HepG2 (cell line): Measurements from ENCODE around the gene ATRAID. TPM values are rescaled to one million over a fixed set of nuclear protein-coding genes. Genes with fewer than 3 reads are reported as not detected.

Experiments
- ATAC-seq: fragments of 200-7000 bp; cut with Tn5 transposase; 3 replicates; pipeline ENCODE4 v1.9.1; 2020; ENCODE audit warnings: mild to moderate bottlenecking, moderate library complexity
- BruUV-seq: library from RNA; stranded (reverse); fragments of 400-500 nt; replicated peaks from 2 replicates; lab custom pipeline; 2021; lab: Mats Ljungman, UMichigan
- CTCF ChIA-PET: fragments of 300-600 bp; formaldehyde crosslinking; extraction: SDS; loops from one replicate; lab custom pipeline; 2021; ENCODE audit warnings: low total read pairs, inconsistent platforms, low intra/inter-chr PET ratio; lab: Yijun Ruan, JAX
- POLR2A ChIA-PET: fragments of 350-600 bp; sonication (Branson Sonifier 250); formaldehyde crosslinking; loops from one replicate; lab custom pipeline; 2020; ENCODE audit warnings: antibody characterized with exemption, inconsistent platforms; lab: Yijun Ruan, JAX
- DNase-seq: peaks from one replicate; pipeline ENCODE4 v3.0.0-alpha.2; 2015; ENCODE audit warnings: low spot score
- FAIRE-seq: peaks from 3 replicates; lab custom pipeline; 2011; peaks lifted over from hg19 to GRCh38; lab: Jason Lieb, UNC
- H2AFZ ChIP-seq: one replicate; pipeline ENCODE4 v1.6.1; 2011; ENCODE audit warnings: low read length, inconsistent platforms
- H3K27ac ChIP-seq: fragments of 300-600 bp; 3 replicates; pipeline ENCODE4 v1.8.0; 2011; ENCODE audit warnings: mixed run types, mild to moderate bottlenecking, mixed read lengths, low read length, inconsistent platforms; ENCODE audit not compliant: insufficient read depth; ENCODE audit errors: extremely low read length
- H3K27me3 ChIP-seq, 2 experiments: fragments of 200-600 bp in 1 of 2; 2 replicates in 1 of 2; 3 replicates in 1 of 2; pipeline versions ENCODE4 v1.6.0 to v1.8.0; 2011; ENCODE audit warnings: low read length in 2 of 2, mild to moderate bottlenecking in 2 of 2, moderate library complexity in 2 of 2, inconsistent platforms in 1 of 2; ENCODE audit not compliant: insufficient read depth in 2 of 2, control insufficient read depth in 1 of 2
- H3K36me3 ChIP-seq, 2 experiments: fragments of 200-600 bp in 1 of 2; replicated peaks in 1 of 2; 2 replicates in 1 of 2; 3 replicates in 1 of 2; pipeline versions ENCODE4 v1.5.1 to v1.8.0; 2011; ENCODE audit warnings: low read length in 2 of 2, inconsistent platforms in 1 of 2; ENCODE audit not compliant: insufficient read depth in 2 of 2, control insufficient read depth in 1 of 2
- H3K4me1 ChIP-seq: 2 replicates; pipeline ENCODE4 v1.5.1; 2012; ENCODE audit warnings: low read length, inconsistent platforms; ENCODE audit not compliant: insufficient read depth
- H3K4me2 ChIP-seq: 2 replicates; pipeline ENCODE4 v1.6.0; 2011; ENCODE audit warnings: low read depth, low read length, inconsistent platforms
- H3K4me3 ChIP-seq, 3 experiments: fragments of 200-600 bp in 1 of 3; sonication (generic), shearing (Covaris generic) in 1 of 3; replicated peaks in 1 of 3; 2 replicates each; pipeline ENCODE4 v1.5.1; 2011 to 2016; ENCODE audit warnings: low read length in 3 of 3, inconsistent platforms in 2 of 3, low read depth in 2 of 3, mild to moderate bottlenecking in 2 of 3, control low read depth in 1 of 3, mixed read lengths in 1 of 3; ENCODE audit not compliant: insufficient read depth in 1 of 3
- H3K79me2 ChIP-seq: one replicate; pipeline ENCODE4 v1.6.1; 2011; ENCODE audit warnings: low read length, inconsistent platforms; ENCODE audit not compliant: insufficient read depth
- H3K9ac ChIP-seq: 2 replicates; pipeline ENCODE4 v1.6.0; 2011; ENCODE audit warnings: mild to moderate bottlenecking, low read depth, low read length, inconsistent platforms; ENCODE audit not compliant: insufficient read depth
- H3K9me3 ChIP-seq: 2 replicates; pipeline ENCODE4 v1.5.1; 2012; ENCODE audit warnings: mild to moderate bottlenecking, low read length
- H4K20me1 ChIP-seq: 2 replicates; pipeline ENCODE4 v1.6.0; 2011; ENCODE audit warnings: inconsistent platforms, mild to moderate bottlenecking, low read length, moderate library complexity; ENCODE audit not compliant: insufficient read depth
- HMG20A ChIP-seq: IDR thresholded peaks from 2 replicates; pipeline ENCODE4 v1.6.1; 2016; ENCODE audit warnings: borderline replicate concordance
- NFIC ChIP-seq: IDR thresholded peaks from 2 replicates; pipeline ENCODE4 v1.6.1; 2012; ENCODE audit warnings: mild to moderate bottlenecking, low read length, inconsistent platforms
- TEAD3 ChIP-seq: optimal IDR thresholded peaks from 2 replicates; pipeline ENCODE3; 2016; ENCODE audit warnings: borderline replicate concordance
- U2AF2 ChIP-seq: fragments of 200-400 bp; formaldehyde crosslinking; IDR thresholded peaks from 2 replicates; pipeline ENCODE4 v1.6.1; 2017; ENCODE audit warnings: low read depth, mild to moderate bottlenecking, low read length
- ZNF3 ChIP-seq: IDR thresholded peaks from 2 replicates; pipeline ENCODE4 v1.7.0; 2017; ENCODE audit warnings: inconsistent platforms
- WGBS: methylation state at CpG from one replicate; pipeline ENCODE4 v1.1.6; 2017; ENCODE audit warnings: low lambda C conversion rate; 5-methylcytosine and 5-hydroxymethylcytosine counted together
- in situ Hi-C: cut with HindIII; loops from 2 replicates; pipeline ENCODE4 v1.10.0; 2017; ENCODE audit warnings: low pct_unique_long_range_greater_than_20kb; ENCODE audit not compliant: extremely low pct_ligation_motif_present
- intact Hi-C: fragments of 100-400 bp; cut with micrococcal nuclease; formaldehyde crosslinking; loops from one replicate; pipeline ENCODE4 v1.10.0; 2022; ENCODE audit not compliant: unreplicated experiment
- polyA plus RNA-seq, 8 experiments: library from polyadenylated mRNA; depleted of rRNA in 3 of 8; stranded (reverse) in 7 of 8; unstranded in 1 of 8; fragments of >200 nt; fragmentation: Illumina TruSeq in 4 of 8; extraction: Trizol in 4 of 8; gene quantifications; 2 replicates each; pipeline versions ENCODE4 v1.2.1 to v1.2.3, GENCODE V29; 2011 to 2016; ENCODE audit warnings: low read depth in 4 of 8, missing spikeins in 1 of 8, mixed read lengths in 1 of 8; ENCODE audit not compliant: insufficient read depth in 1 of 8
- total RNA-seq, 5 experiments: library from RNA; depleted of rRNA; stranded (reverse); fragments of >200 nt; fragmentation: Illumina TruSeq; extraction: Trizol; gene quantifications; 2 replicates each; pipeline ENCODE4 v1.2.3, GENCODE V29; 2016; ENCODE audit warnings: low read depth in 1 of 5
- TF ChIP-seq, protein P1 (sequence below): sonication (generic); formaldehyde crosslinking; conservative IDR thresholded peaks from 2 replicates; pipeline ENCODE4 v1.4.0; 2020; ENCODE audit warnings: mild to moderate bottlenecking, missing genetic modification reagents, moderate library complexity
- TF ChIP-seq, protein P2 (sequence below): sonication (generic); formaldehyde crosslinking; IDR thresholded peaks from 2 replicates; pipeline ENCODE4 v1.5.1; 2020; ENCODE audit warnings: mild to moderate bottlenecking, missing genetic modification reagents, moderate library complexity
- TF ChIP-seq, protein P3 (sequence below): sonication (generic); formaldehyde crosslinking; IDR thresholded peaks from 2 replicates; pipeline ENCODE4 v1.4.0; 2020; ENCODE audit warnings: mild to moderate bottlenecking, missing genetic modification reagents
- TF ChIP-seq, protein P4 (sequence below): sonication (generic); formaldehyde crosslinking; IDR thresholded peaks from 2 replicates; pipeline ENCODE4 v1.4.0; 2020; ENCODE audit warnings: missing genetic modification reagents, mild to moderate bottlenecking, borderline replicate concordance
- TF ChIP-seq, protein P5 (sequence below), 2 experiments: fragments of 450-650 bp in 1 of 2; sonication (generic) in 1 of 2; formaldehyde crosslinking; IDR thresholded peaks; 2 replicates each; pipeline versions ENCODE4 v1.5.0 to v1.8.0; 2020 to 2022; ENCODE audit warnings: mild to moderate bottlenecking in 1 of 2, missing genetic modification reagents in 1 of 2

Gene ATRAID
- total and polyA plus RNA-seq, 2 of the 13 experiments (the other 11 are each of a cell fraction or from before 2014, with no cell fraction given), result 207 to 382 TPM

DNA sequence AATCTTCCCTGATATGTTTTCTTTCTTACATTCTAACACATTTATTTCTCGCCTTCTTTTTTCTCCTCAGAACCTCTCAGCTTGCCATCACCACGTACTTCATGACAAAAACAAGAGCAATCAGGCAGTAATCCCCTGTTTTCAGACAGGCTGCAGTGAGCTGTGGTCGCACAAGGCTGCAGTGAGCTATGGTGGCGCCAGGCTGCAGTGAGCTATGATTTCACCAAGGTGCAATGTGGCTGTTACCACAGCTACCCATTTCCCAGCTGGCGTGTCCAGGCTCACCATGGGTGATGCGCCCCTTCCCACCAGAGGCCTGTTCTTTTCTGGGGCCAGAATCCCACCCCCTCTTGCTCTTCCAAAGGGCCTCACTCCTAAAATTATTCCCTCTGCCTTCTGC lies 37.2 kb upstream of the ATRAID start:
- POLR2A ChIA-PET, result interaction anchor here (0.7 to 3.8 kb wide), 3 partner anchors 20 to 41 kb away, joined by 3 to 19 read pairs (median 3); partner anchors contain the start of gene PREB
- H3K4me1 ChIP-seq, result peaks cover 100% of the 10 kb centered on the region
- H4K20me1 ChIP-seq, result no peaks in the 10 kb centered on the region
- DNase-seq, result no peak
- H3K79me2 ChIP-seq, result no peaks in the 10 kb centered on the region
- intact Hi-C loops (no loop called here), in situ Hi-C loops (no loop called here)
- 86% methylated on average over 6 of the region's 6 CpGs for WGBS
- no peak for FAIRE-seq
- no peak overlapping the region for H3K4me2 ChIP-seq
- no peak overlapping the region for H2AFZ ChIP-seq
- no TSS peak for BruUV-seq
- no peak overlapping the region for H3K4me3 ChIP-seq
- H3K27me3 ChIP-seq, result no peaks in the 10 kb centered on the region
- H3K9me3 ChIP-seq, result no peaks in the 10 kb centered on the region
- H3K36me3 ChIP-seq, result no peaks in the 10 kb centered on the region; a peak in 1 of 5 replicates
- no peak for ATAC-seq
- CTCF ChIA-PET, result no interaction called here
- H3K27ac ChIP-seq, result peak overlapping the region; percentile 43
- H3K9ac ChIP-seq, result no peak overlapping the region
- TF ChIP-seq ZNF3 (CRISPR knock-in tag), result 0 out of 2 replicates have a peak, but pooled peaks have one; percentile 40
- TF ChIP-seq, protein P1, sequence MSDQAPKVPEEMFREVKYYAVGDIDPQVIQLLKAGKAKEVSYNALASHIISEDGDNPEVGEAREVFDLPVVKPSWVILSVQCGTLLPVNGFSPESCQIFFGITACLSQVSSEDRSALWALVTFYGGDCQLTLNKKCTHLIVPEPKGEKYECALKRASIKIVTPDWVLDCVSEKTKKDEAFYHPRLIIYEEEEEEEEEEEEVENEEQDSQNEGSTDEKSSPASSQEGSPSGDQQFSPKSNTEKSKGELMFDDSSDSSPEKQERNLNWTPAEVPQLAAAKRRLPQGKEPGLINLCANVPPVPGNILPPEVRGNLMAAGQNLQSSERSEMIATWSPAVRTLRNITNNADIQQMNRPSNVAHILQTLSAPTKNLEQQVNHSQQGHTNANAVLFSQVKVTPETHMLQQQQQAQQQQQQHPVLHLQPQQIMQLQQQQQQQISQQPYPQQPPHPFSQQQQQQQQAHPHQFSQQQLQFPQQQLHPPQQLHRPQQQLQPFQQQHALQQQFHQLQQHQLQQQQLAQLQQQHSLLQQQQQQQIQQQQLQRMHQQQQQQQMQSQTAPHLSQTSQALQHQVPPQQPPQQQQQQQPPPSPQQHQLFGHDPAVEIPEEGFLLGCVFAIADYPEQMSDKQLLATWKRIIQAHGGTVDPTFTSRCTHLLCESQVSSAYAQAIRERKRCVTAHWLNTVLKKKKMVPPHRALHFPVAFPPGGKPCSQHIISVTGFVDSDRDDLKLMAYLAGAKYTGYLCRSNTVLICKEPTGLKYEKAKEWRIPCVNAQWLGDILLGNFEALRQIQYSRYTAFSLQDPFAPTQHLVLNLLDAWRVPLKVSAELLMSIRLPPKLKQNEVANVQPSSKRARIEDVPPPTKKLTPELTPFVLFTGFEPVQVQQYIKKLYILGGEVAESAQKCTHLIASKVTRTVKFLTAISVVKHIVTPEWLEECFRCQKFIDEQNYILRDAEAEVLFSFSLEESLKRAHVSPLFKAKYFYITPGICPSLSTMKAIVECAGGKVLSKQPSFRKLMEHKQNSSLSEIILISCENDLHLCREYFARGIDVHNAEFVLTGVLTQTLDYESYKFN (CRISPR knock-in tag), result 0 out of 2 replicates have a peak, but pooled peaks have one; percentile 6
- TF ChIP-seq, protein P2, sequence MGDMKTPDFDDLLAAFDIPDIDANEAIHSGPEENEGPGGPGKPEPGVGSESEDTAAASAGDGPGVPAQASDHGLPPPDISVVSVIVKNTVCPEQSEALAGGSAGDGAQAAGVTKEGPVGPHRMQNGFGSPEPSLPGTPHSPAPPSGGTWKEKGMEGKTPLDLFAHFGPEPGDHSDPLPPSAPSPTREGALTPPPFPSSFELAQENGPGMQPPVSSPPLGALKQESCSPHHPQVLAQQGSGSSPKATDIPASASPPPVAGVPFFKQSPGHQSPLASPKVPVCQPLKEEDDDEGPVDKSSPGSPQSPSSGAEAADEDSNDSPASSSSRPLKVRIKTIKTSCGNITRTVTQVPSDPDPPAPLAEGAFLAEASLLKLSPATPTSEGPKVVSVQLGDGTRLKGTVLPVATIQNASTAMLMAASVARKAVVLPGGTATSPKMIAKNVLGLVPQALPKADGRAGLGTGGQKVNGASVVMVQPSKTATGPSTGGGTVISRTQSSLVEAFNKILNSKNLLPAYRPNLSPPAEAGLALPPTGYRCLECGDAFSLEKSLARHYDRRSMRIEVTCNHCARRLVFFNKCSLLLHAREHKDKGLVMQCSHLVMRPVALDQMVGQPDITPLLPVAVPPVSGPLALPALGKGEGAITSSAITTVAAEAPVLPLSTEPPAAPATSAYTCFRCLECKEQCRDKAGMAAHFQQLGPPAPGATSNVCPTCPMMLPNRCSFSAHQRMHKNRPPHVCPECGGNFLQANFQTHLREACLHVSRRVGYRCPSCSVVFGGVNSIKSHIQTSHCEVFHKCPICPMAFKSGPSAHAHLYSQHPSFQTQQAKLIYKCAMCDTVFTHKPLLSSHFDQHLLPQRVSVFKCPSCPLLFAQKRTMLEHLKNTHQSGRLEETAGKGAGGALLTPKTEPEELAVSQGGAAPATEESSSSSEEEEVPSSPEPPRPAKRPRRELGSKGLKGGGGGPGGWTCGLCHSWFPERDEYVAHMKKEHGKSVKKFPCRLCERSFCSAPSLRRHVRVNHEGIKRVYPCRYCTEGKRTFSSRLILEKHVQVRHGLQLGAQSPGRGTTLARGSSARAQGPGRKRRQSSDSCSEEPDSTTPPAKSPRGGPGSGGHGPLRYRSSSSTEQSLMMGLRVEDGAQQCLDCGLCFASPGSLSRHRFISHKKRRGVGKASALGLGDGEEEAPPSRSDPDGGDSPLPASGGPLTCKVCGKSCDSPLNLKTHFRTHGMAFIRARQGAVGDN (CRISPR knock-in tag), result peak; percentile 65
- TF ChIP-seq HMG20A (CRISPR knock-in tag), result 0 out of 2 replicates have a peak, but pooled peaks have one; percentile 15
- TF ChIP-seq U2AF2, result no peak
- TF ChIP-seq, protein P3, sequence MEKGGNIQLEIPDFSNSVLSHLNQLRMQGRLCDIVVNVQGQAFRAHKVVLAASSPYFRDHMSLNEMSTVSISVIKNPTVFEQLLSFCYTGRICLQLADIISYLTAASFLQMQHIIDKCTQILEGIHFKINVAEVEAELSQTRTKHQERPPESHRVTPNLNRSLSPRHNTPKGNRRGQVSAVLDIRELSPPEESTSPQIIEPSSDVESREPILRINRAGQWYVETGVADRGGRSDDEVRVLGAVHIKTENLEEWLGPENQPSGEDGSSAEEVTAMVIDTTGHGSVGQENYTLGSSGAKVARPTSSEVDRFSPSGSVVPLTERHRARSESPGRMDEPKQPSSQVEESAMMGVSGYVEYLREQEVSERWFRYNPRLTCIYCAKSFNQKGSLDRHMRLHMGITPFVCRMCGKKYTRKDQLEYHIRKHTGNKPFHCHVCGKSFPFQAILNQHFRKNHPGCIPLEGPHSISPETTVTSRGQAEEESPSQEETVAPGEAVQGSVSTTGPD, result 0 out of 2 replicates have a peak, but pooled peaks have one; percentile 45
- no peak for TF ChIP-seq NFIC
- peak; percentile 25 for TF ChIP-seq TEAD3
- TF ChIP-seq, protein P4, sequence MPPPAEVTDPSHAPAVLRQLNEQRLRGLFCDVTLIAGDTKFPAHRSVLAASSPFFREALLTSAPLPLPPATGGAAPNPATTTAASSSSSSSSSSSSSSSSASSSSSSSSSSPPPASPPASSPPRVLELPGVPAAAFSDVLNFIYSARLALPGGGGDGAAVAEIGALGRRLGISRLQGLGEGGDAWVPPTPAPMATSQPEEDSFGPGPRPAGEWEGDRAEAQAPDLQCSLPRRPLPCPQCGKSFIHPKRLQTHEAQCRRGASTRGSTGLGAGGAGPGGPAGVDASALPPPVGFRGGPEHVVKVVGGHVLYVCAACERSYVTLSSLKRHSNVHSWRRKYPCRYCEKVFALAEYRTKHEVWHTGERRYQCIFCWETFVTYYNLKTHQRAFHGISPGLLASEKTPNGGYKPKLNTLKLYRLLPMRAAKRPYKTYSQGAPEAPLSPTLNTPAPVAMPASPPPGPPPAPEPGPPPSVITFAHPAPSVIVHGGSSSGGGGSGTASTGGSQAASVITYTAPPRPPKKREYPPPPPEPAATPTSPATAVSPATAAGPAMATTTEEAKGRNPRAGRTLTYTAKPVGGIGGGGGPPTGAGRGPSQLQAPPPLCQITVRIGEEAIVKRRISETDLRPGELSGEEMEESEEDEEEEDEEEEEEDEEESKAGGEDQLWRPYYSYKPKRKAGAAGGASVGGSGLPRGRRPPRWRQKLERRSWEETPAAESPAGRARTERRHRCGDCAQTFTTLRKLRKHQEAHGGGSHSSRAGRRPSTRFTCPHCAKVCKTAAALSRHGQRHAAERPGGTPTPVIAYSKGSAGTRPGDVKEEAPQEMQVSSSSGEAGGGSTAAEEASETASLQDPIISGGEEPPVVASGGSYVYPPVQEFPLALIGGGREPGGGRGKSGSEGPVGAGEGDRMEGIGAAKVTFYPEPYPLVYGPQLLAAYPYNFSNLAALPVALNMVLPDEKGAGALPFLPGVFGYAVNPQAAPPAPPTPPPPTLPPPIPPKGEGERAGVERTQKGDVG (CRISPR knock-in tag), result peak; percentile 81; the same call in 1 of the 2 replicates
- TF ChIP-seq, protein P5, sequence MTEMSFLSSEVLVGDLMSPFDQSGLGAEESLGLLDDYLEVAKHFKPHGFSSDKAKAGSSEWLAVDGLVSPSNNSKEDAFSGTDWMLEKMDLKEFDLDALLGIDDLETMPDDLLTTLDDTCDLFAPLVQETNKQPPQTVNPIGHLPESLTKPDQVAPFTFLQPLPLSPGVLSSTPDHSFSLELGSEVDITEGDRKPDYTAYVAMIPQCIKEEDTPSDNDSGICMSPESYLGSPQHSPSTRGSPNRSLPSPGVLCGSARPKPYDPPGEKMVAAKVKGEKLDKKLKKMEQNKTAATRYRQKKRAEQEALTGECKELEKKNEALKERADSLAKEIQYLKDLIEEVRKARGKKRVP (CRISPR knock-in tag; IDR thresholded peaks at IDR 0.05), result 0 out of 4 replicates have a peak, but pooled peaks of 1 of the 2 experiments have one; percentile 15
